Daoy (cell line): ENCODE data around the gene SOST. TPM values are rescaled to one million over a fixed set of nuclear protein-coding genes. Genes with fewer than 3 reads are reported as not detected.
"Not testable (repeated sequence)": the region's sequence is repeated elsewhere in the genome, so short reads cannot be mapped to it uniquely, and the experiment has no call there.

ENCODE experiments used
- DNase-seq: peaks from one replicate; pipeline ENCODE4 v3.0.0-alpha.2; 2015; ENCODE audit warnings: low read depth
- total RNA-seq: library from RNA; depleted of rRNA; stranded (reverse); fragments of >200 nt; shearing (Covaris generic); gene quantifications from 2 replicates; pipeline ENCODE4 v1.2.3, GENCODE V29; 2014; rRNA removed

The SOST gene
- total RNA-seq: 0.29 TPM in 1 of 2 replicates, not detected in the other

DNA sequence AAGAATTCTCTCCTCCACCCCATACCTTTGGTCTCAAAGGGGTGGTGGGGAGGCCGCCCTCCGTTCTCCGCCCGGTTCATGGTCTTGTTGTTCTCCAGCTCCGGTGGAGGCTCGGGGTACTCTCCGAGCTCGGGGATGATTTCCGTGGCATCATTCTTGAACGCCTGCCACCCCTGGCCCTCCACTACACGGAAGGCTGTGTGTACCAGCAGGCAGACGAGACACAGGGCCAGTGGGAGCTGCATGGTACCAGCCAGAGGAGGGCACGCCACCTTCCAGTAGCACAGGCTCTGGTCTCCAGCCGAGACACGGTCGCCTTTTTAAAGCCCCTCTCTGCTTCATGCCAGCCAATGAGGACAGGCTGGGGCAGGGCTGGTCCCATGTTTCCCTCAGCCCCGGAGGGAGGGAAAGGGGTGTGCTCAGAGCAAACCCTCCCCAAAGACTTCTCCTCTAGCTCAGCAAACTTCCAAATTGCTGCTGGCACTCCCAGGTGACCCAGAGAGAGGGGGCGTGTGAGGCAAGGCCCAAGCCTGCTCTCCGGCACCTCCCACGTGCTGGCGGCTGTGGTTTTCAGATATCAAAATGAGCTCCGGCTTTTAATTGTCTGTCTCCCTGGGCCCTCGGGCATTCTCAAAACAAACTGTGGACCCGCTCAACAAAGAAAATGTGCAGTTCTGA, at the start of gene SOST:
TSS of gene SOST (minus strand) at position 295 of the 678 bp plus-strand sequence. CDS start at position 245, 50 bp downstream.
- peak; percentile 51 for DNase-seq

DNA sequence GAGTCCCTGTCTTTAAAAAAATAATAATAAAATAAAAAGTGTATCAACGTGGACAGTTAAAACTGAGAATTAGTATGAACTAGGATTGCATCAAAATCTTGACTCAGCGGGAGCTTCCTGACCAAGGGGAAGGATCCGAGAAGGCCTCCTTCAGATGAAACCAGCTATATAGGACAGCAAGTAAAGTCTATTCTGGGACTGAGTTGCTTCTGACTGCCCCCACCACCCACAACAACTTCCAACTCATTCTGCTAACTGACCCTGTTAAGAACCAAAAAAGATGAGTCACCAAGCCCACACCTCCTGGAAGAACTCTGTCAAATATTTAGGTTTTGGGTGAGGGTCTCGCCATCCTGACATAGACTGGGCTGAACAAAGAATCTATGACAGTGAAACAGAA, 49.5 kb upstream of the SOST start:
- no peak for DNase-seq

DNA sequence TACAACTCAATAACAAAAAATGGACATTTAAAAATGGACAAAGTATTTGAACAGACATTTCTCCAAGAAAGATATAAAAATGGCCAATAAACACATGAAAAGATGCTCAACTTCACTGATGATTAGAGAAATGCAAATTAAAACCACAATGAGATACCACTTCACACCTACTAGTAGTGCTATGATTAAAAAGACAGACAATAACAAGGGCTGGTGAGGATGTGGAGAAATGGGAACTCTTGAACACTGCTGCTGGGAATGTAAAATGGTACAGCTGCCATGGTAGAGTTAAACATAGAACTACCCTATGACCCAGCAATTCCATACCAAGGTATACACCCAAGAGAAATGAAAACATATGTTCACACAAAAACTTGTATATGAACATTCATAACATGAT, 46.5 kb upstream of the SOST start:
- DNase-seq: no peak

DNA sequence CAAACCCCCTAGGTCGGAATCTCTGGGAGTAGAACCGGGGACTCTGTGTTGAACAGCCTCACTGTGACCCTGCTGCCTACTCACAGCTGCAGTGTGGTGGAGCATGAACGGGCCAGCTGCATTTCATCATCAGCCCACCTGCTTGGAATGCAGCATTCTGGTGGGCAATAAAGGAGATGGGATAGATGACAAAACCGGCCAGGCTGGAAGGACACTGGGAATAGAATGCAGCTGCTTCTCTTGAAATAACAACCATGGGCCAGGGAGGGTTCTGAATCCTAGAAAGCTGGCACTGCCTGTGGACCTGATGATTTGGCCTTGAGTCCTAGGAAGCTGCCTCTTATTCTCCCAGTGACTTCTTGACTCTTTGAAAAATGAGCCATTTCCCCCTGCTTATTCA, 45.2 kb upstream of the SOST start:
- no peak for DNase-seq

DNA sequence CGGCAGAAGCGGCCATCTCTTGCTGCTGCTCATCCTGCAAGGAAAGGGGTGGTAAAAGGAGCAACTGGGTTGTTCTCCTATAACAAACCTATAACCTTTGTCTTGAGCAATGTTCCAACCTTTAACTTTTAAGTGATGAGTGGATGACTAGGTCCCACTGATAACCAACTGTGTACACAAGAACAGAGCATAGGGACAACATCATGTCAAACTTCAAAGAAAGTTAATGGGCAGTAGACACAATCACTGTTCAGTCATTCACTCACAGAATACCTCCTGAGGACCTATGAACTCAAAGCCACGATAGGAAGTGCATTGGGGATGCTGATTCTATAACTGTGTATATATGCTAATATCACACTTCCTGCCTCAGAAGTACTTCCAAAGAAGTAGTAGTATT, 43.3 kb upstream of the SOST start:
- DNase-seq: no peak

DNA sequence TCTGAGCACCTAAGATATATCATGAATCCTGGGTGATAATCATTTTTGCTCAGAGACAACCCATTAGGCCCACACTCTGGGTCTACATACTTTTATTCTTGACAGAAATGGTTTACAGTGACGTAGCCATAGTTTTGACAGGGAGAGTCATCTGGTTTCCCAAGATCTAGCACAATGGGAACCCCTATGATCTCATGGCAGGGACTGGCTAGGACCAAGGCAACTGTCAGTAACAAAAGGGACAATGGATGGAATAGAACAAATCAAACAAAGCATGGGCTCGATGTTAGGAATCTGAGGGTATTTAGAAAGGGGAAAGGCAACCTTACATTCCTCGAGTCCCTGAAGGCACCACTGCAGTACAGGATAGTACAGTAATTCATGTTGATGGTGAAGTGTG, 42.1 kb upstream of the SOST start:
- DNase-seq: no peak

DNA sequence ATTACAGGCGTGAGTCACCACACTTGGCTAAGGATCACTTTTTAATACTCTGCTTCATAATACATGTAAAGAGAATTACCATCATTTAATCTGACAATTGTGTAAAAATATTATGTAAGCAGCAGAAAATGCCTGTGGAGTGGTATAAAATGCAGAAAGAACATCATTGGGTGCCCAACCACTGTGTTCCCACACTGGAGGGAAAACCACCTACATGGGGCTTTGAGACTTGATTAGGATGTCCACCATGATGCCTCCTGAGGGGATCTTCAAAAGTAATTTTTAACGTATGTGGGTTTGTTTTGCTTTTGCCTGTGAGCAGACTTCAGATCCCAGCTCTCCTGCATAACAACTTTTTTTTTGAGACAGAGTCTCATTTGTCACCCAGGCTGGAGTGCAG, 40.5 kb upstream of the SOST start:
- no peak for DNase-seq

DNA sequence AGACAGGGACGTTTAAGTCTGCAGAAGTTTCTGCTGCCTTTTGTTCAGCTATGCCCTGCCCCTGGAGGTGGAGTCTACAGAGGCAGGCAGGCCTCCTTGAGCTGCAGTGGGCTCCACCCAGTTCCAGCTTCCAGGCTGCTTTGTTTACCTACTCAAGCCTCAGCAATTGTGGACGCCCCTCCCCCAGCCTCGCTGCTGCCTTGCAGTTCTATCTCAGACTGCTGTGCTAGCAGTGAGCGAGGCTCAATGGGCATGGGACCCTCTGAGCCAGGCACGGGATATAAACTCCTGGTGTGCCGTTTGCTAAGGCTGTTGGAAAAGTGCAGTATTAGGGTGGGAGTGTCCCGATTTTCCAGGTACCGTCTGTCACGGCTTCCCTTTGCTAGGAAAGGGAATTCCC, 39.4 kb upstream of the SOST start:
- not testable (repeated sequence) for DNase-seq

DNA sequence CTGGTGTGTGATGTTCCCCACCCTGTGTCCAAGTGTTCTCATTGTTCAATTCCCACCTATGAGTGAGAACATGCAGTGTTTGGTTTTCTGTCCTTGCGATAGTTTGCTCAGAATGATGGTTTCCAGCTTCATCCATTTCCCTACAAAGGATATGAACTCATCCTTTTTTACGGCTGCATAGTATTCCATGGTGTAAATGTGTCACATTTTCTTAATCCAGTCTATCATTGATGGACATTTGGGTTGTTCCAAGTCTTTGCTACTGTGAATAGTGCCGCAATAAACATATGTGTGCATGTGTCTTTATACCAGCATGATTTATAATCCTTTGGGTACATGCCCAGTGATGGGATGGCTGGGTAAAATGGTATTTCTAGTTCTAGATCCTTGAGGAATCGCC, 34.1 kb upstream of the SOST start:
- DNase-seq: not testable (repeated sequence)

DNA sequence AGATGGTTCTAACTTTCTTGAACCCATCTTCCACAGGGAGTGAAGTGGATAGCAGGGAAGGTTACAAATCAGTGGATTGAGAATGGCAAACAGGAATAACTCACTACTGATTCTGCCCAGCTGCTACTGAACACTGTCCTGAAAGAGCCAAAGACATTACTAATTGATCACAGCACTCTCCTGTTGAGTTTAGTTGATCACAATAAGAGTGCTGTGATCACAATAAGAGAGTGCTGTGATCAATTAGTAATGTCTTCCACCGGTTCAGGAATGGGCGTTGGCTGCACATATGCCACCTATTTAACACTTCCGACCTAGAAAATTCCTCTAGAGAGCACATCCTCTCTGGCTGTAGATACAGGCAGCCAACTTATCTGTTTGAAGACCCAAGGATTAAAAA, 33.0 kb upstream of the SOST start:
- DNase-seq: peak; percentile 30

DNA sequence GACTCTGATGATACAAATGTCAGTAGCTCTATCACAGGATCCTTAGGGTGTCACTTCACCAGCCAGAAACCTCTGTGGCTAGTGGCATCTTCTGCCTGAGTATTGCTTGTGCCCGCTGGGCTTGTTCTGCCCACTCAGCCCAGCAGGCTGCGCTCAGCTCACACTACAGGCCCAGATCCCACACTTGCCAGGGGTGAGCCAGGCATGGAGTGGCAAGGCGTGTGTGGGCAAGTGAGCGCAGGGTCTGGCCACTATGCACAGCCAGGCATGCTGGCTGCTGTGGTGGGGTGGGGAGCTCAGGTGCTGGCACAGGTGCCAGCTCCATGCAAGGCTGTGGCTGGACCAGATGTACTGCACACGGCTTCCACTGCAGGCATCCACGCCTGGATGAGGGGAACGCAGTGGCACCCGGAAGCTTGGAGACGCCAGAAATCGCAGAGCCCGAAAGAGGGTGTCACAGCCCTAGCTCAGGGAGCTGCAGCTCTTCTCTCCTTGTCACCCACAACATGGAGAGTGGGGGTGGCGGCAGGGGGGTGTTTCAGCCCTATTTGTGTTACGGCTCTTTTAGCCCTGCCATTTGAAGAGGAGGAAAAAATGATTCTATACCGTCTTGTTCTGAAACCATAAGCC, 31.8 kb upstream of the SOST start:
- no peak for DNase-seq

DNA sequence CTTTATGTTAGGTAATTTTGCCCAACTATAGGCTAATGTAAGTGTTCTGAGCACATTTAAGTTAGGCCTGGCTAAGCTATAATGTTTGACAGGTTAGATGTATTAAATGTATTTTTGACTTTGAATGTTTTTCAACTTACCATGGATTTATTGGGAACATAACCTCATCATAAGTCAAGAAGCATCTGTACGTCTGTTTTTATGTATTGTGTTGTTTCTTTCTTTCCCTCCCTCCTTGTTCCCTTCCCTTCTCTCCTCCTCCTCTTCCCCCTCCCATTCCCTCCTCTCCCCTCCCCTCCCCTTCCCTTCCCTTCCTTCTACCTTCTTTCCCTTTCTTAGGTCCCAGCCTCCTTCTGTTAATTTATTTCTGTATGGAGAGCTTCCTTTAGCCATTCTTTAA, 30.9 kb upstream of the SOST start:
- no peak for DNase-seq

DNA sequence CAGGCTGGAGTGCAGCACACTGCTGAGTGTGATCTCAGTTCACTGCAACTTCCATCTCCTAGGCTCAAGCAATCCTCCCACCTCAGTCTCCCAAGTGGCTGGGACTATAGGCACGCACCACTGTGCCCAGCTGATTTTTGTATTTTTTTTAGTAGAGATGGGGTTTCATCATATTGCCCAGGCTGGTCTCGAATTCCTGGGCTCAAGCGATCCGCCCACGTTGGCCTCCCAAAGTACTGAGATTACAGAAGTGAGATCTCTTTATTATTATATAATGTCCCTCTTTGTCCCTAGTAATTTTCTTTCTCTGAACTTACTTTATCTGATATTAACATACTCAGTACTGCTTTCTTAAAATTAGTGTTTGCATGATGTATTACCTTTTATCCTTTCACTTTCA, 29.9 kb upstream of the SOST start:
- DNase-seq: no peak

DNA sequence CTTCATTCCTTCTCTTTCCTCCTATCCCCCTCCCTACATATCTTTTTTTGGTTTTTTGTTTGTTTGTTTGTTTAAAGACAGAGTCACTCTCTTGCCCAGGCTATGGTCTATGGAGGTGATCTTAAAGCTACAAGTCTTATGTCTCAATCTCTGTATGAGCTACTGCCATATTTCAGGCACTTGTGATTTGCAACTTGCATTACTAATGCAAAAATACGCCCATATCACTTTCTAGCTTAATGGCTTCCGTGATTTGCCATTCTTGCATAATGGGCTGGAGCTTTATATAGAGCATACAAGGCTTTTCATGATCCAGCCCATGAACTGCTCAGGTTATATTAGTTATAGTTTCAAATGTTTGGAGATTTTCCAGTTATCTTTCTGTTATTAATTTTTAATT, 29.1 kb upstream of the SOST start:
- no peak for DNase-seq

DNA sequence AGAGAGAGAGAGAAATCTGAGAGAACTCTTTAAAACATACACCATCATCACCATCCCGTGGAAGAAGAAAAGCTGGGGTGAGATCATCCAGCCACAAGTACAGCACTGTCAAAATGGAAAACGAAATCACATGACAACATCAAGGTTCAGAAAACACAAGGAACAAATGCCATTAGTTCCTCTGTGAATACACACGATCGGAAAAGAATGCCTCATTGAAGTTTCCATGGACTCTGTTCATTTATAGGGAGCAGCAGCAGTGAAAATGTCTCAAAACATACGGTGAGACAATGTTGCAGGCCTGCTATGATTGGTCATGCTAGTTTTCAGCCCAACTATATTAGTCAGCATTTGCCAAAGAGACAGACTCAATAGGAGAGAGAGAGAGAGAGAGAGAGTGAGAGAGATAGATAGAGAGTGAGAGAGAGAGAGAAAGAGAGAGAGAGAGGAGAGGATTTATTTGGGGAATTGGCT, 26.1 kb upstream of the SOST start:
- peak; percentile 17 for DNase-seq

DNA sequence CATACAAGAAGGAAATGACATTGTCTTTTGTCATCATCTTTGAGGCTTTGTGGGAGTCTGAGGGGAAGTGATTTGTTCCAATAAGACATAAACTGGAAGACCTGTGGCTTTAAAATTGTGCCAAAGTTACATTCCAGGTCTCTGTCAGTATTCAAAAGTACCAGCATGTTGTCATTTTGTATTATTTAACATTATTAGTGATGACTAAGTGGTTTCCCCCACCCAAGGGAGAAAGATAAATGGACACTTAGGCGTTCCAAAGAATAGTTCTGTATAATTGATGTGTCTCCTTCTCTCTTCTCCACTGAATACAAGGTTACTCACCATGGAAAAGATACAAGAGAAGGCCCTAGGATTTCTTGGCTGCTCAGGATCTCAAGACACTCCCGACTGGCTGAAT, 25.5 kb upstream of the SOST start:
- peak; percentile 54 for DNase-seq

DNA sequence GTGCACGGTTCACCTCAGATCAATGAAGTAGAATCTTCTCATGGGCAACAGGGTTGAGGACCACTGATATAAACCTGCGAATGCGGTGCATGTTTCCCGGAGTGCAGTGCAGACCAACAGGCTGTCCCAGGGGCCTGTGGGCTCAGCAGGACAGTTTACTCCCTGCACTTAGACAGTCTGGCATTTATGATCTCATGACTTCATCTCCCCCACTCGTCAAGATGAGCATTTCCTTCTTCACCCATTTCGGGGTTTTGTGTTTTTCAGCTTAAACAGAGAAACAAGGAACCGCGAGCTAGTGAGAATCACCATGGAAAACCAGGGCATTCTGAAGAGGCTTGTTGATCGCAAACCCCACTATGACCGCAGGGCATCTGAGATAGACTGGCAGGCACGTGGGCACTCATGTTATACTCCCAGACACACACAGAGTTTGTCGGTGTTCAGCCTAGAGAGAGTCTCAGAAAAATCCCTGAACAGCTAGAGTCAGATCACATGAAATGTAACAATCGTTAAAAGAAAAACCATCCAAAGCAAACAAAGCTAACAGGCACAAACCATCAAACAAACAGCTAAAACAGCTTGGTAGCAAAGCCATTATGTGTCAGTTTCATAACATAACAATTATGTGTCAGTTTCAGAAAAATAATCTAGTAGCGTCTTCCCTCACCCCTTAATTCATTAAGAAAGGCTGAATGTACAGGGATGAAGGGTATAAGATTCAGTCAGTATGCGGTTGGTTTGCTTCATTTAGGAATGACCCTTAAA, 24.5 kb upstream of the SOST start:
- no peak for DNase-seq

DNA sequence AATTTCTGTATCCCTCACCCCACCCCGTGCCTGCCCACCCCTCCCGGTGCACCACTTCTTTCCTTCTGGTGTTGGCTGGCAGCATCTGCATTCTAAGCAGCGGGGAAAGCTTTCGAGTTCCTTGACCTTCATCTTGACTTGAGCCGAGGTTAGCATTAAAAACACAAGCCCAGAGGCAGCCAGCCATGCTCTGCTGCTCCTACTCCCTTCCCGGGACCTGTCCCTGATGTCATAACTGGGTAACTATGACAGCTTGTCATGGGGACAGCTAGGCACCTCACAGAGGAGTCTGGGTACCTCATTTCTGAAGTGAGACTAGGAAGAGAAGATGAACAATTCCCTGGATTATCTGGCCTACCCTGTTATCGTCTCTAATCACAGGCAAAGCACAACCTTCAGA, 21.5 kb upstream of the SOST start, which contains the start of gene CFAP97D1:
TSS of gene CFAP97D1 (plus strand) at position 301 of the 400 bp plus-strand sequence. CDS start at position 329, 28 bp downstream.
- DNase-seq: no peak

DNA sequence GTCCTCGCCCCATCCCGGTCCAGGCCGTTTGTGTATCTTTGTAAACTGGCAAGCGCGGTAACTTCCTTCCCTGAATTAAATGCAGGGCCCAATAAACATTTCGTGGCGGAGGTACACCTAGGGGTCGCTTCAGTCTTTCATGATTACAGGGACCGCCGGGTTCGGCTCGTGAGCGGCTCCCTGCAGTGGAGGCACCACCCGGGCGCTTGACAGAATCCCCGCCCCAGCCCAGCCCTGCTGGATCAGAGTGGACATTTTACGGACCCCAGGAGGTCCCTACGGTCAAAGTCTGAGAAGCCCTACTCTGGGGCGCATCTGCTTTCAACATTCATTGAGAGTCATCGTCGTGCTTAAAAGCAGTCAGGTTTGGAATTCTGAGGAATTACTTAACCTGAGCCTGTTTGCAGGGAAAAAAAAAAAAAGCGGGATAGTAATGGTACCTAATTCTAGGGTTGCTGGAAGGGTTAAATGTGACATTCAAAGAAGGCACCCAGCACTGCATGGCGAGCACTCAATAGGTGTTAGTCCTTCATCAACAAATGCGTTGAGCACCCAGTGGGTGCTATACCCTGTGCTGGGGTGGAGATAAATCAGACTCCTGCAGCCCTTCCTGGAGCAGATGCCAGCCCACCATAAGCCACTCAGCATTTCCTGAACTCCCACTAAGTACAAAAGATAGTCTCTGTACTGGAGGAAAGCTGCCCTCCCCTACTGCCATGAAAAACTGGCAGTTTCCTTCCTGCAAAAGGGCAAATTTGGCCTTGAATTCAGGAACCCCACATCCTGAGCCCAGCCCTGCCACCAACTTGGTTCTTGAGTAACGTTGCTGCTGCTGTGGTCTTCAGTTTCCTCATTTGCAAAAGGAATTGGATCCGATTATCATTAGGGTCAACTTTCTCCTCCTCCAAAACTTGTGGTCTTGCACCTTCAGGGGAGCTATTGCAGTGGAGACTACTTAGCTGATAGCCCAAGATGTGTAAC, 20.8 kb upstream of the SOST start:
- DNase-seq: no peak

DNA sequence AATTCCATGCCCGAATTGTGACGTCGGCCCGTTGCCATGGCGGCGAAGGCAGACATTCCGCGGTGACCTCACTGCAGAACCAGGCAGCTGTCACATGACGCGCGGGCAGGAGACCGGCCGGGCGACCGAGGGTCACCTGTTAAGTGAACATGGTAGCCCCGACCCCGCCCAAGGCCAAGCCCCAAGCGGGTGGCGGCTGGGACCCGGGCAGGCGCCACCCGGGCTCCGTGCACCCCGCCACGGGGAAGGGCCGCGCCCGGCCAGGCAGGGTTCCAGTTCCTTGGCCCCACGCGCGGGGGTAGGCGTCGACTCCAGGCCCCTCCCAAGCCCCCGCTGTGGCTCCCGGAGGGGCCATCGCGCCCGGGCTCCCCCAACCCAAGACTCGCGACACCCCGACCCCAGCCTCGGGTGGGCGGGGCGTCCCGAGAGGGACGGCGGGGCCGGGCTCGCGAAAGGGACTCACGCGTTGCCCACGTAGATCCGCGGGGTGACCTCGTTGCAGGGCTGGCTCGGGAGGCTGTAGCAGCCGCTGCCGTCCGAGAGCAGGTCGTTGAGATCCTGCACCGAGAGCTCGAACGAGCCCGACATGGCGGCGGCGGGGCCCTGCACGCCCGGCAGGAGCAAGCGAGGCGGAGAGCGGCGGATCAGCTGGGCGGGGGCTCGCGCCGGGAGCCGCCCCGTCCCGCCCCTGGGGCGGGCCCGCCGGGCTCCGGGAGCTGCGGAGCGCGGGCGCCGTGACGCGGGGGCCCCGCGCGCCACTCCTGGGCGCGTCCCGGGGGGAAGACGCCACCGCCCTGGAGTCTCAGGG, 19.9 kb upstream of the SOST start, which contains the start of gene DUSP3:
TSS of gene DUSP3 (minus strand) at position 641 of the 808 bp plus-strand sequence. CDS start at position 588, 53 bp downstream.
- peak; percentile 91 for DNase-seq
